LNCAP (cell line): ENCODE results near the gene ADSS1.

Source experiments
- TF ChIP-seq, protein P1 (sequence below): fragments of 450-650 bp; IDR thresholded peaks from 2 replicates; pipeline ENCODE4 v1.5.1; 2017; ENCODE audit warnings: mild to moderate bottlenecking

Gene ADSS1

DNA sequence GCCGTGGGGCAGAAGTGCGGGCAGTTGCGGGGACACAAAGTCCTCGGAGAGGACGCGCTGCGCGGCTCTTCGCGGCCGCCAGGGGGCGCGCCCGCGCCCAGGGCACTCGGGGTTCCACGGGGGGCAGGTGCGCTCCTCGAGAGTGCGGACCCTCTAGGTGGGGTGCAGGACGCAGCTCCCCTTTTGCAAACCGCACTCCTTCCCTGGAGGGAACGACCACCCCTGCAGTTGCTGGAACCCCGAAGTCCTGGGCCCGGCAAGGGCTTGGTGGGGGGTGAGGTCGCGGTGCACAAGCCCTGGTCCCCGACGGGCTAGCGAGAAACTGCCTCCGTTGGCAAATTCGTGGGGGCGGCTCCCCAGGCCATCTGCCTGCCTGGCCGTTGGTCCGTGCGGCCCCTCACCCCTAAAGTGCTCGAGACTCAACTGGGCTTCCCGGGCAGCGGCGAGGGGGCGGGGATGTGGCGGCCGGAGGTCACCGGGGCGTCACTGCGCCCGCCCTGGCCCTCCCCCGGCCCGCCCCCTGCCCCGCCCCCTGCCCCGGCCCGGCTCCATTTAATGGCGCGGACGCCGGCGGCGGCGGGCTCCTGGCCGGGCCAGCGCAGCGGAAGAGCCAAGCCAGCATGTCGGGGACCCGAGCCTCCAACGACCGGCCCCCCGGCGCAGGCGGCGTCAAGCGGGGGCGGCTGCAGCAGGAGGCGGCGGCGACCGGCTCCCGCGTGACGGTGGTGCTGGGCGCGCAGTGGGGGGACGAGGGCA lies at the start of gene ADSS1:
Gene ADSS1 (plus strand): TSS at position 579 of the 756 bp plus-strand sequence. CDS start 42 bp downstream, at position 621.
- TF ChIP-seq, protein P1, sequence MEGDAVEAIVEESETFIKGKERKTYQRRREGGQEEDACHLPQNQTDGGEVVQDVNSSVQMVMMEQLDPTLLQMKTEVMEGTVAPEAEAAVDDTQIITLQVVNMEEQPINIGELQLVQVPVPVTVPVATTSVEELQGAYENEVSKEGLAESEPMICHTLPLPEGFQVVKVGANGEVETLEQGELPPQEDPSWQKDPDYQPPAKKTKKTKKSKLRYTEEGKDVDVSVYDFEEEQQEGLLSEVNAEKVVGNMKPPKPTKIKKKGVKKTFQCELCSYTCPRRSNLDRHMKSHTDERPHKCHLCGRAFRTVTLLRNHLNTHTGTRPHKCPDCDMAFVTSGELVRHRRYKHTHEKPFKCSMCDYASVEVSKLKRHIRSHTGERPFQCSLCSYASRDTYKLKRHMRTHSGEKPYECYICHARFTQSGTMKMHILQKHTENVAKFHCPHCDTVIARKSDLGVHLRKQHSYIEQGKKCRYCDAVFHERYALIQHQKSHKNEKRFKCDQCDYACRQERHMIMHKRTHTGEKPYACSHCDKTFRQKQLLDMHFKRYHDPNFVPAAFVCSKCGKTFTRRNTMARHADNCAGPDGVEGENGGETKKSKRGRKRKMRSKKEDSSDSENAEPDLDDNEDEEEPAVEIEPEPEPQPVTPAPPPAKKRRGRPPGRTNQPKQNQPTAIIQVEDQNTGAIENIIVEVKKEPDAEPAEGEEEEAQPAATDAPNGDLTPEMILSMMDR: peak; percentile 99

DNA sequence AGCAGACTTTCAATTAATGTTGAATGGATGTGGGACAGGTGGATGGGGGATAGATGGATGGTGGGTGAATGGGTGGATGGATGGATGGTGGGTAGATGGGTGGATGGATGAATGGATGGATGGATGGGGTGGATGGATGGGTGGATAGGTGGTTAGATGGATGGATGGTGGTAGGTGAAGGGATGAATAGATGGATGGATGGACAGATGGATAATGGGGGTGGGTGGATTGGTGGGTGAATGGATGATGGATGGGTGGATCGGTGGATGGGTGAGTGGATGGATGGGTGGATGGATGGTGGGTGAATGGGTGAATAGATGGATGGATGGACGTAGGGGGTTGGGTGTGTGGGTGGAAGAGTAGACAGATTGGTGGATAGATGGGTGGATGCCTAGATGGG lies 48.6 kb upstream of the ADSS1 start:
- TF ChIP-seq, protein P1: no peak

DNA sequence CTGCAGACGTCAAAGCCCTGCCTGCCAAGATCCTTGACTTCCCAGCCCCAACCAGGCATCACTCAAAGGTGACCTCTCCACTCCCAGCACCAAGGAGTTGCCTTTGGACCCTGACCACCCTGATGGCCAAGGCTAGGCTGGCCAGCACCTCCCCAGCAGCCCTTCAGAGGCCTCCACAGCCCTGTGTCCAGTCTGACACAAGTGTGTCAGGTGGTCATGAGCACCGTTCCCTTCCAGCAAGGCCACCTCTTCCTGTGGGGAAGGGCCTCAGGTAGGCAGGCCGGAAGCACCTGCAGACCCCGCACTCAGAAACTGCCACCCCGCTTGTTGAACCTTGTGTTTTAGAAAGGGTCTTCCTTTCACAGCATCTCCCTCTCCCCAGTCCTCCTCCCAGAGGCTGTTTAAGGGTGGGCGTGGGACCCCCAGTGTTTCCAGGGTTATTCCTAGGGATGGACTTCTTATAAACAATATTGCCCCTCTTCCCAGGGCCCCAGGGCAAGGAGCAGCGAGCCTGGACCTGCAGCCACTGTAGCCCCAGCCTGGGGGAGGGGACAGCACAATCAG lies 47.8 kb upstream of the ADSS1 start:
- TF ChIP-seq, protein P1: no peak

DNA sequence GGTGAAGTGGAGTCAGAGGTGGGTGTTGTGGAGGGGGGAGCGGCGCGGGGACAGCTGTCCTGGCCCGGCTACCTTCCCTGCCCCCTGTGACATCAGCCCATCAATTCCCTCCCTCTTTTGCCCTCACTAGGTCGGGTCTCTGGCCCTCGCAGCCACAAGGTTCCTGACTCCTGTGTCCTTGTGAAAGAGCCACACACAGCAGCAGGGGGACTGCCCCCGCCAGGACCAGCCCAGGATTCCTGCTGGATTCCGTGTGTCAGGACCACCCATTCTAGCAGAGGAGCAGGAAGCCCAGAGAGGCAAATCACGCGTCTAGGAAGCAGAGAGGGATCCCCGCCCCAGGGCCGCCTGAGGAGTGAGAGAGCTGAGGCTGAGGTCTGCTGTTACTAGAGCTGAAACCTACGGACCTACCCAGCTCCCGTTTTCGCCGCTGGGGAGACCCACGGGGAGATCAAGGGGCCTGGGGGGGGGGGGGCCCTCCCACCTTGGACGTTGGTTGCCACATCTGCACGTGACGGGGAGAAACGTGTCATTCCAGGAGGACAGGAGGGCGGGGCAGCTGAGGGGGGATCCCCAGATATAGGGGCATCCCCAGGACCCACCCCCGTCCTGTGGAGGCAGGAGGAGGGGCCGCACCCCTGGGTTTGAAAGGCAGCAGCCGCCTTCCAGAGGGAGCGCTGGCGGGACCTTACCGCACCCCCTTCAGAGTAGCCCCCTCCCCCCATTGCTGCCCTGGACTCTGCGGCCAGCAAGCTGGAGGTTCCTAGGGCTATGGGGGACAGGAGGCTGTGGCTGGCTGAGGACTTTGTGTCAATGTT lies 47.1 kb upstream of the ADSS1 start:
- TF ChIP-seq, protein P1: no peak

DNA sequence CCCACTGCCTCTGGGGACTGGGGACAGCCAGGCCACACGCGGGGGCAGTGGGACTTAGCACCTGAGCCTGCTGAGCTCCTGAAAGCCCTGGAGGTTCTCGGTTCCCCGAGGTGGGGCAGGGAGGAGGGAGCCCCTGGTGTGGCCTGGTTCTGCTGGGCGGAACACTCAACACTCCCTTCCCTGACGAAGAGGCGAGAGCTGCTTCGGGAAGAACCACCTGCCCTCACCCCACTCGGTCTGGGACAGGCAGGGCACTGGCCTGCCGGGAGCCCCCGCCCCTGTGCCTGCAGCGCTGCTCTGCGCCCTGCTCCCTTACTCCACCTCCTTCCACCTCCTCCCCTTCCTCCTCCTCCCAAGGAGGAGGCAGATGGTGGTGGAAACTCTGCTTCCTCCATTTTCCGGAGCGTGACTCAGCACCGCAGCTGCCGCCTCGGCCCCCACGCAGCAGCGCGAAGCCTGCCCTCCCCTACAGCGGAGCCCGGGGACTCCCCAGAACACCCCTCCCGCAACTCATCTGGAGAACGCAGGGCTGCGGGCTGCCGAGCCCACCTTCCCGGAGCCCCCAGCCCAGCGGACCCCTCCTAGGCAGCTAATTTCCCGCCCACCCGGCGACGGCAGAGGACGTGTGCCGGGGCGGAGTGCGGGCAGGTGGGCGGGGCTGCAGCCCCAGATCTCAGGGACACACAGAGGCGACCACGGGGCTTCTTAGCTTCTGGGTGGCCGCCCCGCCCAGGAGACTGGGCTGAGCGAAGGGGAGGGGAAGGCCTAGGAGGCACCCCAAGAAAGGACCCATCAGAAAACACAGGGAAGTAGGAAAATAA lies 46.3 kb upstream of the ADSS1 start:
- TF ChIP-seq, protein P1: no peak

DNA sequence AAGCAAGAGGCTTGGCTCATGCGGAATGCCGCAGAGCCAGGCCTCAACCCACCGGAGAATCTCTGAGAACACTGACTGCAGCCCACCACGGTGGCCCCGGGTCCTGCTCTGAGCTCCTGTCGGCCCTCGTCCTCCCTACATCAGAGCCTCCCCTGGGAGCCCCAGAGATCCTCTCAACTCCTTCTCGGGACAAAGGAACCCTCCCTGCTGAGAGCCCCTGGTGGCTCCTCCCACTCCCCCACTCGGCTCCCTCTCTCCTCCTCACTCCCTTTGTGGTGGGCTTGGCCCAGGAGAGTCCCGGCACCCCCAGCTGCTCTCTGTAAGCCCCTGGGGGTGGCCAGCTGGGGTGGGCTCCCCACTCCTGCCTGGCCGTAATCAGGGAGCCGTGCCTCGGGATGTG lies 45.7 kb upstream of the ADSS1 start:
- TF ChIP-seq, protein P1: no peak
